ENCODE data around the gene PIP4K2A.

PIP4K2A gene

DNA sequence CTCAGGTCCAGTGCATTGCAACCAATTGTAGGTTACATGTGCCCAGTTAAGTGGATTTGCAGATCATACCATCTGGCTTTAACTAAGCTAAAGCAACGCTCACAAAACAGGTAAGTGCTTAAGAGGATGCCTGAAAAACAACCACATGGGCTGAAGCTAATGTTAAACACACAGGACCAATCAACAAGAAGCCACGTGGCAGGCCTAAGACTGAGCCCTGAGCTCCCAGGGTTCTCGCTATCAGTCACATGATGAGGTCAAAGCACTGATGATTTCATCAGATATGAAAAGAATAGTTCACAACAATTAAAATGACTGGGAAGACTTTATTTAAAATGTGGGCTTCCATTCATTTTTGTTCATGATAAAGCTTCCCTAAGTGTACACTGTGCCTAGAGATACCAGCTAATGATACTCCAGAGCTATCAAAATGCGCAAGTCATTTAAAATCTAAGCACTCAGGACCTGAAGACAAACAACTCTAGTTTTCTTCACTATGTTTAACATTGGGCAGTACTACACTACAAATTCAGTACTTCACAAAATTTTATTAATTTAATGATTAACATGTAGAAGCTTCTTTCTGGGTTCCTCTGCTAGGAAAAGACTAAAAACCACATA lies 90.6 kb downstream of the PIP4K2A start:
- Histone ChIP-seq H3K79me2 (ENCODE audit: insufficient read depth, low read length) (peaks cover 14% of the 10 kb centered on the region), H3F3A (ENCODE audit: insufficient read depth) (no peaks in the 10 kb centered on the region), H3K27ac (ENCODE audit: low read depth, low read length) (no peak overlapping the region)

DNA sequence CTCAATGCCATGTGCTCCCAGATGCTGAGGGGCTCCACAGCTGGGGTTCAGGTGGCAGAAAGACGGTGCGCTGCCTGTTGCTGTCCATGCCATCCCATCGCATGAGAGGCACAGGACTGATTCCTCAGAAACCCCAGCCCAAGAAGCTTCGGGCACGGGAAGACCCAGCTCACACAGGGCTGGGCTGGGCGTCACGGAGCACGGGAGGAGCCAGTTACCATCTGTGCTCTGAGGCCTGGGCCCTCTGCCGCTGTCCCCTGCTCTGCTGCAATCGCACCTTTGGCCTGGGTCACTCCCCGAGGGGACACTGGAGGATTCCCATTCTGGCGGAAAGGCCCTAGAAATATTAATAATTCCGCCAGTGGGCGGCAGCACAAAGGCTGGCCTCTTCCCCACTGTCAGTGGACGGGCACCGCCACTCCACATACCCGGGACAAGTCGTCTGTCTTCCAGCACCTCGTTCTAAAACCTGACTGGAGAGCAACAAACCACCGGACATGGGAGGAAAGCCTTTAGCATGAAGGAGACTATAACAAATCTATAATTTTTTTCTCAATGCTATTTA lies 92.1 kb downstream of the PIP4K2A start:
- Histone ChIP-seq H3K4me3 (ENCODE audit: insufficient read depth, low read length, poor library complexity, severe bottlenecking) (no peak overlapping the region), H3K9ac (ENCODE audit: low read length) (no peak overlapping the region), H3K27me3 (ENCODE audit: low read length) (no peaks in the 10 kb centered on the region), H3K79me2 (ENCODE audit: insufficient read depth, low read length) (peaks cover 10% of the 10 kb centered on the region), H3F3A (ENCODE audit: insufficient read depth) (no peaks in the 10 kb centered on the region), H4K20me1 (ENCODE audit: low read depth, low read length) (peaks cover 35% of the 10 kb centered on the region), H3K4me2 (ENCODE audit: low read depth, low read length, poor library complexity, severe bottlenecking) (no peak overlapping the region), H2AFZ (ENCODE audit: low read depth, low read length, severe bottlenecking) (no peak overlapping the region), H3K36me3 (ENCODE audit: low read length) (no peaks in the 10 kb centered on the region), H3K9me3 (ENCODE audit: insufficient read depth, low read length) (no peaks in the 10 kb centered on the region), H3K27ac (ENCODE audit: low read depth, low read length) (no peak overlapping the region), H3K9me2 (replicated peaks; ENCODE audit: insufficient read depth, low read length) (no peaks in the 10 kb centered on the region)
- TF ChIP-seq, protein P1, sequence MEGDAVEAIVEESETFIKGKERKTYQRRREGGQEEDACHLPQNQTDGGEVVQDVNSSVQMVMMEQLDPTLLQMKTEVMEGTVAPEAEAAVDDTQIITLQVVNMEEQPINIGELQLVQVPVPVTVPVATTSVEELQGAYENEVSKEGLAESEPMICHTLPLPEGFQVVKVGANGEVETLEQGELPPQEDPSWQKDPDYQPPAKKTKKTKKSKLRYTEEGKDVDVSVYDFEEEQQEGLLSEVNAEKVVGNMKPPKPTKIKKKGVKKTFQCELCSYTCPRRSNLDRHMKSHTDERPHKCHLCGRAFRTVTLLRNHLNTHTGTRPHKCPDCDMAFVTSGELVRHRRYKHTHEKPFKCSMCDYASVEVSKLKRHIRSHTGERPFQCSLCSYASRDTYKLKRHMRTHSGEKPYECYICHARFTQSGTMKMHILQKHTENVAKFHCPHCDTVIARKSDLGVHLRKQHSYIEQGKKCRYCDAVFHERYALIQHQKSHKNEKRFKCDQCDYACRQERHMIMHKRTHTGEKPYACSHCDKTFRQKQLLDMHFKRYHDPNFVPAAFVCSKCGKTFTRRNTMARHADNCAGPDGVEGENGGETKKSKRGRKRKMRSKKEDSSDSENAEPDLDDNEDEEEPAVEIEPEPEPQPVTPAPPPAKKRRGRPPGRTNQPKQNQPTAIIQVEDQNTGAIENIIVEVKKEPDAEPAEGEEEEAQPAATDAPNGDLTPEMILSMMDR (IDR thresholded peaks at IDR 0.05; ENCODE audit: insufficient read depth, low read length, poor library complexity, severe bottlenecking), result no peak
- TF ChIP-seq EZH2phosphoT487 (conservative IDR thresholded peaks at IDR 0.05; ENCODE audit: low read length), result no peak

More for the DNA sequence above, 90.6 kb downstream of the PIP4K2A start:
- H3K36me3 ChIP-seq (ENCODE audit: low read length), result no peaks in the 10 kb centered on the region
- H4K20me1 ChIP-seq (ENCODE audit: low read depth, low read length), result peaks cover 40% of the 10 kb centered on the region
- H3K9me3 ChIP-seq (ENCODE audit: insufficient read depth, low read length), result no peaks in the 10 kb centered on the region
- H3K4me2 ChIP-seq (ENCODE audit: low read depth, low read length, poor library complexity, severe bottlenecking), result no peak overlapping the region
- H2AFZ ChIP-seq (ENCODE audit: low read depth, low read length, severe bottlenecking), result no peak overlapping the region
- no peaks in the 10 kb centered on the region for H3K27me3 ChIP-seq (ENCODE audit: low read length)
- H3K4me3 ChIP-seq (ENCODE audit: insufficient read depth, low read length, poor library complexity, severe bottlenecking), result no peak overlapping the region
- no peaks in the 10 kb centered on the region for H3K9me2 ChIP-seq (replicated peaks; ENCODE audit: insufficient read depth, low read length)
- no peak for TF ChIP-seq EZH2phosphoT487 (conservative IDR thresholded peaks at IDR 0.05; ENCODE audit: low read length)
- TF ChIP-seq, protein P1 (IDR thresholded peaks at IDR 0.05; ENCODE audit: insufficient read depth, low read length, poor library complexity, severe bottlenecking), result no peak
- no peak overlapping the region for H3K9ac ChIP-seq (ENCODE audit: low read length)

DNA sequence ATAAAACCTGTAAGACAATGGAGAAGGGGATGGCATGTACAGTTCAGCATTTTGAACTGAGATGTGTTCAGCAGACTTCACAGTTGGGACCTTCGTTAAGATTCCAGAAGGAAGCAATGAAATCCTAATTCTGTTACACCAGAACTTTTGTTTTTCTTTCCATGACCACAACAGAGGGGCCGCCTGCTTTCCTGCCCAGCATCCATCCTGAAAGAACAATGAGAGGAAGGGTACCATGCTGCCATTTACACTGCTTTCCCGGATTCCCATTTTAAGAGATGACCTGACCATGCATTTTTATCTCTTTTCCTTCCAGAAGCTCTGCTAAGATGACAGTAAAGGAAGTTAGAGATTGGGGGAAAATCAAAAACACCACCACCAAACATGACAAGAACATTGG lies 92.7 kb downstream of the PIP4K2A start:
- H3K79me2 ChIP-seq (ENCODE audit: insufficient read depth, low read length), result peaks cover 10% of the 10 kb centered on the region
- H3K9me3 ChIP-seq (ENCODE audit: insufficient read depth, low read length), result no peaks in the 10 kb centered on the region
- H4K20me1 ChIP-seq (ENCODE audit: low read depth, low read length), result peaks cover 30% of the 10 kb centered on the region; the same call in 1 of the 2 replicates

More for the DNA sequence above, 92.7 kb downstream of the PIP4K2A start:
- Histone ChIP-seq H3K9ac (ENCODE audit: low read length) (no peak overlapping the region), H3K9me2 (replicated peaks; ENCODE audit: insufficient read depth, low read length) (no peaks in the 10 kb centered on the region), H3K36me3 (ENCODE audit: low read length) (no peaks in the 10 kb centered on the region), H3K27ac (ENCODE audit: low read depth, low read length) (no peak overlapping the region), H2AFZ (ENCODE audit: low read depth, low read length, severe bottlenecking) (no peak overlapping the region), H3K27me3 (ENCODE audit: low read length) (no peaks in the 10 kb centered on the region), H3K4me3 (ENCODE audit: insufficient read depth, low read length, poor library complexity, severe bottlenecking) (no peak overlapping the region), H3K4me2 (ENCODE audit: low read depth, low read length, poor library complexity, severe bottlenecking) (no peak overlapping the region), H3F3A (ENCODE audit: insufficient read depth) (no peaks in the 10 kb centered on the region)
- TF ChIP-seq, protein P1 (IDR thresholded peaks at IDR 0.05; ENCODE audit: insufficient read depth, low read length, poor library complexity, severe bottlenecking), result no peak
- TF ChIP-seq EZH2phosphoT487 (conservative IDR thresholded peaks at IDR 0.05; ENCODE audit: low read length), result no peak
